H1 (cell line): ENCODE measurements around the gene CXXC4. TPM values are rescaled to one million over a fixed set of nuclear protein-coding genes. Genes with fewer than 3 reads are reported as not detected.

Experiments used
- CTCF ChIA-PET: fragments of 300-600 bp; sonication (Branson Sonifier 250); formaldehyde crosslinking; loops from one replicate; lab custom pipeline; 2021; ENCODE audit not compliant: partially characterized antibody; lab: Charles Lee
- POLR2A ChIA-PET: fragments of 300-600 bp; sonication (Branson Sonifier 250); formaldehyde crosslinking; loops from one replicate; lab custom pipeline; 2021; ENCODE audit warnings: inconsistent platforms; ENCODE audit not compliant: partially characterized antibody; lab: Charles Lee
- DNase-seq, 2 experiments: peaks; one replicate each; pipeline versions ENCODE4 v3.0.0 to v3.0.0-alpha.2; 2010 to 2022; ENCODE audit warnings: low spot score in 2 of 2, low read depth in 1 of 2, mixed read lengths in 1 of 2
- FAIRE-seq: peaks from 2 replicates; lab custom pipeline; 2011; peaks lifted over from hg19 to GRCh38; lab: Jason Lieb, UNC
- H2AFZ ChIP-seq: 2 replicates; pipeline ENCODE4 v1.8.1; 2012; ENCODE audit warnings: low read length, inconsistent platforms
- H2AK5ac ChIP-seq: 2 replicates; pipeline ENCODE4 v1.6.1; 2013; ENCODE audit warnings: low read depth, low read length
- H2BK120ac ChIP-seq: replicated peaks from 2 replicates; pipeline ENCODE3; 2013; ENCODE audit warnings: low read depth, low read length, inconsistent platforms
- H2BK12ac ChIP-seq: 2 replicates; pipeline ENCODE4 v1.6.1; 2013; ENCODE audit warnings: low read depth, low read length
- H2BK15ac ChIP-seq: 2 replicates; pipeline ENCODE4 v1.6.1; 2013; ENCODE audit warnings: low read length
- H2BK20ac ChIP-seq: 2 replicates; pipeline ENCODE4 v1.6.1; 2013; ENCODE audit warnings: low read length
- H2BK5ac ChIP-seq: 2 replicates; pipeline ENCODE4 v1.6.1; 2013; ENCODE audit warnings: low read depth, low read length
- H3K14ac ChIP-seq: 2 replicates; pipeline ENCODE4 v1.6.1; 2013; ENCODE audit warnings: inconsistent platforms; ENCODE audit not compliant: insufficient read length
- H3K18ac ChIP-seq: 2 replicates; pipeline ENCODE4 v1.6.1; 2013; ENCODE audit warnings: low read length; ENCODE audit errors: extremely low read depth
- H3K23ac ChIP-seq: 2 replicates; pipeline ENCODE4 v1.6.1; 2013; ENCODE audit warnings: inconsistent platforms; ENCODE audit not compliant: insufficient read length
- H3K23me2 ChIP-seq: 2 replicates; pipeline ENCODE4 v1.6.1; 2013; ENCODE audit warnings: low read depth, low read length
- H3K27ac ChIP-seq: 2 replicates; pipeline ENCODE4 v1.6.1; 2011; ENCODE audit warnings: low read depth, low read length, inconsistent platforms
- H3K27me3 ChIP-seq, 4 experiments: replicated peaks in 1 of 4; 1 replicate in 1 of 4; 2 replicates in 3 of 4; pipeline versions ENCODE4 v1.6.1 to v1.8.1; 2011 to 2013; ENCODE audit warnings: low read length in 3 of 4, mild to moderate bottlenecking in 3 of 4, inconsistent platforms in 2 of 4, mixed read lengths in 2 of 4, moderate library complexity in 1 of 4; ENCODE audit not compliant: control insufficient read depth in 3 of 4, insufficient read depth in 3 of 4; ENCODE audit errors: extremely low read depth in 1 of 4
- H3K36me3 ChIP-seq, 4 experiments: 2 replicates each; pipeline versions ENCODE4 v1.6.1 to v1.8.1; 2011 to 2013; ENCODE audit warnings: mild to moderate bottlenecking in 4 of 4, low read length in 3 of 4, moderate library complexity in 2 of 4, control low read depth in 1 of 4, inconsistent platforms in 1 of 4; ENCODE audit not compliant: insufficient read depth in 4 of 4, control insufficient read depth in 2 of 4
- H3K4ac ChIP-seq: replicated peaks from 2 replicates; pipeline ENCODE3; 2013; ENCODE audit warnings: low read length, low read depth, mixed read lengths, inconsistent platforms; ENCODE audit not compliant: insufficient read length
- H3K4me1 ChIP-seq, 4 experiments: replicated peaks in 1 of 4; 1 replicate in 1 of 4; 2 replicates in 3 of 4; pipeline versions ENCODE4 v1.6.1 to v1.8.1; 2011 to 2013; ENCODE audit warnings: low read length in 3 of 4, inconsistent platforms in 2 of 4, mixed read lengths in 1 of 4; ENCODE audit not compliant: insufficient read depth in 4 of 4, control insufficient read depth in 3 of 4
- H3K4me2 ChIP-seq, 2 experiments: 2 replicates each; pipeline versions ENCODE4 v1.6.1 to v1.8.1; 2011 to 2013; ENCODE audit warnings: low read depth in 2 of 2, low read length in 2 of 2, control low read depth in 1 of 2, inconsistent platforms in 1 of 2, mild to moderate bottlenecking in 1 of 2; ENCODE audit not compliant: insufficient read depth in 1 of 2
- H3K4me3 ChIP-seq, 4 experiments: fragments of 200-600, 300-600 bp in 1 of 4; sonication (generic), shearing (Covaris generic), sonication (Bioruptor Twin) in 1 of 4; 2 replicates each; pipeline versions ENCODE4 v1.5.1 to v1.8.1; 2011 to 2016; ENCODE audit warnings: low read length in 4 of 4, low read depth in 3 of 4, control low read depth in 2 of 4, inconsistent platforms in 2 of 4, mild to moderate bottlenecking in 2 of 4, mixed read lengths in 1 of 4, moderate library complexity in 1 of 4; ENCODE audit not compliant: insufficient read depth in 2 of 4; ENCODE audit errors: extremely low read depth in 1 of 4
- H3K56ac ChIP-seq: replicated peaks from 2 replicates; pipeline ENCODE3; 2013; ENCODE audit warnings: low read depth, mild to moderate bottlenecking, mixed read lengths, low read length, inconsistent platforms; ENCODE audit not compliant: insufficient read length
- H3K79me1 ChIP-seq: 2 replicates; pipeline ENCODE4 v1.6.1; 2013; ENCODE audit warnings: low read depth, low read length, control low read depth
- H3K79me2 ChIP-seq, 2 experiments: 2 replicates each; pipeline versions ENCODE4 v1.6.1 to v1.8.1; 2012 to 2013; ENCODE audit warnings: low read length in 2 of 2, mild to moderate bottlenecking in 2 of 2, inconsistent platforms in 1 of 2; ENCODE audit not compliant: insufficient read depth in 2 of 2, control insufficient read depth in 1 of 2
- H3K9ac ChIP-seq, 4 experiments: replicated peaks in 1 of 4; 1 replicate in 1 of 4; 2 replicates in 3 of 4; pipeline versions ENCODE4 v1.6.1 to v1.8.1; 2011 to 2013; ENCODE audit warnings: low read depth in 3 of 4, low read length in 3 of 4, control low read depth in 2 of 4, mild to moderate bottlenecking in 2 of 4, moderate library complexity in 2 of 4, inconsistent platforms in 1 of 4; ENCODE audit errors: extremely low read depth in 1 of 4
- H3K9me3 ChIP-seq, 2 experiments: 2 replicates each; pipeline versions ENCODE4 v1.6.1 to v1.8.1; 2012 to 2013; ENCODE audit warnings: mild to moderate bottlenecking in 2 of 2, moderate library complexity in 2 of 2, control low read depth in 1 of 2, inconsistent platforms in 1 of 2, low read depth in 1 of 2, low read length in 1 of 2, mixed read lengths in 1 of 2; ENCODE audit not compliant: insufficient read depth in 2 of 2
- H4K20me1 ChIP-seq, 2 experiments: replicated peaks in 1 of 2; 2 replicates each; pipeline versions ENCODE3 to v1.8.1; 2011 to 2013; ENCODE audit warnings: inconsistent platforms in 2 of 2, low read length in 2 of 2, mild to moderate bottlenecking in 1 of 2; ENCODE audit not compliant: insufficient read depth in 2 of 2, control insufficient read depth in 1 of 2
- H4K5ac ChIP-seq: 2 replicates; pipeline ENCODE4 v1.6.1; 2013; ENCODE audit warnings: low read length, low read depth, mixed read lengths, inconsistent platforms; ENCODE audit not compliant: insufficient read length
- H4K8ac ChIP-seq: 2 replicates; pipeline ENCODE4 v1.8.0; 2013; ENCODE audit warnings: mild to moderate bottlenecking, moderate library complexity, low read length, inconsistent platforms; ENCODE audit not compliant: insufficient read depth; ENCODE audit errors: extremely low read depth
- H4K91ac ChIP-seq: replicated peaks from 2 replicates; pipeline ENCODE3; 2013; ENCODE audit warnings: low read length, mixed read lengths, inconsistent platforms; ENCODE audit not compliant: insufficient read length
- BACH1 ChIP-seq: IDR thresholded peaks from 2 replicates; pipeline ENCODE4 v1.6.1; 2012; ENCODE audit warnings: low read length, improper control_type of control experiment
- CBX8 ChIP-seq: fragments of 300-800, 300-1000 bp; sonication (generic); IDR thresholded peaks from 2 replicates; pipeline ENCODE4 v1.7.1; 2016; ENCODE audit warnings: low read depth, low read length, borderline replicate concordance
- CEBPB ChIP-seq: IDR thresholded peaks from 2 replicates; pipeline ENCODE4 v1.6.1; 2012; ENCODE audit warnings: low read depth, low read length
- CTBP2 ChIP-seq: IDR thresholded peaks from 2 replicates; pipeline ENCODE4 v1.7.0; 2011; ENCODE audit warnings: borderline replicate concordance, mild to moderate bottlenecking, moderate library complexity, mixed read lengths, low read length; ENCODE audit not compliant: insufficient read depth, insufficient read length
- EP300 ChIP-seq, 2 experiments: IDR thresholded peaks; 1 replicate in 1 of 2; 2 replicates in 1 of 2; pipeline ENCODE4 v1.6.1; 2011 to 2012; ENCODE audit warnings: low read depth in 2 of 2, low read length in 2 of 2, mild to moderate bottlenecking in 2 of 2, borderline replicate concordance in 1 of 2, inconsistent platforms in 1 of 2, moderate library complexity in 1 of 2
- GTF2F1 ChIP-seq: IDR thresholded peaks from 2 replicates; pipeline ENCODE4 v1.6.1; 2012; ENCODE audit warnings: low read depth, low read length, improper control_type of control experiment, borderline replicate concordance
- JUND ChIP-seq: IDR thresholded peaks from 2 replicates; pipeline ENCODE4 v1.6.1; 2011; ENCODE audit warnings: mild to moderate bottlenecking, improper control_type of control experiment, low read length
- MAFK ChIP-seq: IDR thresholded peaks from 2 replicates; pipeline ENCODE4 v1.6.1; 2012; ENCODE audit warnings: low read depth, mild to moderate bottlenecking, improper control_type of control experiment, low read length
- NANOG ChIP-seq: IDR thresholded peaks from 2 replicates; pipeline ENCODE4 v1.6.1; 2011; ENCODE audit warnings: low read length, low read depth, mild to moderate bottlenecking, inconsistent platforms; ENCODE audit not compliant: insufficient read depth, poor library complexity, severe bottlenecking
- POLR2A ChIP-seq, 2 experiments: IDR thresholded peaks; 1 replicate in 1 of 2; 2 replicates in 1 of 2; pipeline ENCODE4 v1.6.1; 2011; ENCODE audit warnings: low read depth in 2 of 2, low read length in 2 of 2, mild to moderate bottlenecking in 2 of 2; ENCODE audit errors: control extremely low read depth in 1 of 2
- POLR2AphosphoS5 ChIP-seq: IDR thresholded peaks from 2 replicates; pipeline ENCODE4 v1.6.1; 2011; ENCODE audit warnings: low read depth, low read length
- POU5F1 ChIP-seq: IDR thresholded peaks from 2 replicates; pipeline ENCODE4 v1.6.1; 2011; ENCODE audit warnings: low read depth, mild to moderate bottlenecking, low read length, moderate library complexity
- RXRA ChIP-seq: IDR thresholded peaks from 2 replicates; pipeline ENCODE4 v1.6.1; 2011; ENCODE audit warnings: low read depth, mild to moderate bottlenecking, low read length, moderate library complexity; ENCODE audit not compliant: insufficient read depth
- TAF1 ChIP-seq: IDR thresholded peaks from 2 replicates; pipeline ENCODE4 v1.6.1; 2011; ENCODE audit warnings: mild to moderate bottlenecking, low read depth, low read length
- TCF12 ChIP-seq: IDR thresholded peaks from 2 replicates; pipeline ENCODE4 v1.6.1; 2011; ENCODE audit warnings: low read depth, mild to moderate bottlenecking, low read length
- ZNF274 ChIP-seq: IDR thresholded peaks from 2 replicates; pipeline ENCODE4 v1.7.0; 2012; ENCODE audit warnings: low read length, borderline replicate concordance; ENCODE audit errors: extremely low read depth
- WGBS, 2 experiments: shearing (Covaris generic) in 1 of 2; methylation state at CpG; one replicate each; pipeline versions ENCODE4 v1.1.6 to v1.1.7; 2013 to 2015; ENCODE audit warnings: low lambda C conversion rate in 2 of 2, mixed read lengths in 2 of 2, inconsistent platforms in 1 of 2, low coverage in 1 of 2, missing lambda C conversion rate in 1 of 2; ENCODE audit not compliant: insufficient replicate concordance in 2 of 2, insufficient coverage in 1 of 2, insufficient read length in 1 of 2; ENCODE audit errors: extremely low coverage in 1 of 2, missing lambda C conversion rate in 1 of 2; 5-methylcytosine and 5-hydroxymethylcytosine counted together
- polyA plus RNA-seq, 7 experiments: library from polyadenylated mRNA; depleted of rRNA in 3 of 7; stranded (reverse) in 5 of 7; unstranded in 2 of 7; fragments of >200 nt in 5 of 7; fragments of 200-250 nt in 2 of 7; gene quantifications; 1 replicate in 5 of 7; 2 replicates in 1 of 7; 4 replicates in 1 of 7; pipeline versions ENCODE4 v1.2.1 to v1.2.3, GENCODE V29; 2011 to 2013; ENCODE audit warnings: missing spikeins in 2 of 7, mixed read lengths in 2 of 7
- total RNA-seq: library from RNA; stranded (reverse); fragmentation: NEBNext Ultra II Directional; extraction: Animal tissue kit (Norgen Biotek cat#: 25700); gene quantifications from 2 replicates; pipeline ENCODE4 v1.2.1, GENCODE V29; 2021

CXXC4 gene
- total and polyA plus RNA-seq, 2 of the 8 experiments (the other 6 are each of a cell fraction or from before 2014, with no cell fraction given) = 1.3 to 1.8 TPM

DNA sequence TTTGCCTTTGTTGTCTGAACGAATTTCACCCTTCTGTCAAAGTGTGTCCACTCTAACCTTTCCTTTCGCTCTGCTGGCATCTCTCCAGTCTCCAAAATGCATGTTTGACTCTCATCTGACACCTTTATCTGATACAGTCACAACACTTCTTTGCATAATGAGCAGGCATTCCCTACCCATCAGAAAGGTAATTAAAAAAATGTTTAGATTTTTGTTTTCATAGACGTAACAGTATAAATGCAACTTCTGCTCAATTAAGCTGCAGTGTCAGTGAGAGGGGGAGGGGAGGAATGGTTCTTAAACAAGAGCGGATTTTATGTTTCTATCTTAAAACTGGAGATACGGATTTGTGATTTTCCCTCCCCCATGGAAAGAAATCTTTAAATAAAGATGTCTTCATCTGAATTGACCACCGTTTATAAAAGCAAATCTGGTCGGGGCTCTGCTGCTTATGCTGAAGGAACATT lies 70.2 kb downstream of the CXXC4 start:
- H3K18ac ChIP-seq = no peak overlapping the region
- H3K56ac ChIP-seq = no peak overlapping the region
- no peak overlapping the region for H2BK15ac ChIP-seq
- no peaks in the 10 kb centered on the region; a peak in 2 of 8 replicates for H3K36me3 ChIP-seq
- H3K4me2 ChIP-seq = no peak overlapping the region
- no peaks in the 10 kb centered on the region for H3K79me1 ChIP-seq
- DNase-seq (no peak), FAIRE-seq (no peak)
- no peaks in the 10 kb centered on the region for H3K27me3 ChIP-seq
- no peak overlapping the region for H2BK12ac ChIP-seq
- ChIA-PET CTCF (no interaction called here), POLR2A (no interaction called here)
- H3K79me2 ChIP-seq = no peaks in the 10 kb centered on the region
- no peaks in the 10 kb centered on the region for H4K20me1 ChIP-seq
- H3K14ac ChIP-seq = no peak overlapping the region
- H3K27ac ChIP-seq = no peak overlapping the region
- peaks cover 2 to 3% of the 10 kb centered on the region in 2 experiments; a peak in 2 of 4 replicates for H3K9me3 ChIP-seq
- H2AK5ac ChIP-seq = no peak overlapping the region
- no peak overlapping the region for H2BK5ac ChIP-seq
- no peak overlapping the region for H3K4me3 ChIP-seq
- H2BK20ac ChIP-seq = no peak overlapping the region
- no peak overlapping the region for H4K8ac ChIP-seq
- no peak overlapping the region for H2BK120ac ChIP-seq
- no peak overlapping the region for H2AFZ ChIP-seq
- H3K9ac ChIP-seq = no peak overlapping the region
- peaks cover 1 to 11% (median 6%) of the 10 kb centered on the region in 4 experiments; a peak in 5 of 7 replicates for H3K4me1 ChIP-seq
- H3K23ac ChIP-seq = no peak overlapping the region
- no peak overlapping the region for H4K91ac ChIP-seq
- no peaks in the 10 kb centered on the region for H3K23me2 ChIP-seq
- H3K4ac ChIP-seq = no peak overlapping the region
- no peak overlapping the region for H4K5ac ChIP-seq
- WGBS, 2 experiments = 77% methylated on average over 7 of the region's 7 CpGs; no CpG with 5 or more reads in 1 of the 2 experiments
- TF ChIP-seq POU5F1 (no peak), CTBP2 (no peak), CBX8 (no peak), JUND (no peak), MAFK (no peak), RXRA (no peak), EP300 (IDR thresholded peaks at IDR 0.05; ENCODE audit: borderline replicate concordance in 1 of 2, low read depth in 2 of 2, low read length in 2 of 2) (no peak), GTF2F1 (no peak), BACH1 (no peak), TCF12 (no peak), ZNF274 (no peak), POLR2A (IDR thresholded peaks at IDR 0.05; ENCODE audit: control extremely low read depth in 1 of 2, low read depth in 2 of 2, low read length in 2 of 2) (no peak), POLR2AphosphoS5 (no peak), TAF1 (no peak), CEBPB (no peak), NANOG (no peak)
